T follicular helper cell (primary cell): Measurements from ENCODE around the gene MZF1.

Source experiments
- DNase-seq: peaks from one replicate; pipeline ENCODE4 v3.0.0-alpha.2; 2020; ENCODE audit warnings: low read depth

Gene MZF1

DNA sequence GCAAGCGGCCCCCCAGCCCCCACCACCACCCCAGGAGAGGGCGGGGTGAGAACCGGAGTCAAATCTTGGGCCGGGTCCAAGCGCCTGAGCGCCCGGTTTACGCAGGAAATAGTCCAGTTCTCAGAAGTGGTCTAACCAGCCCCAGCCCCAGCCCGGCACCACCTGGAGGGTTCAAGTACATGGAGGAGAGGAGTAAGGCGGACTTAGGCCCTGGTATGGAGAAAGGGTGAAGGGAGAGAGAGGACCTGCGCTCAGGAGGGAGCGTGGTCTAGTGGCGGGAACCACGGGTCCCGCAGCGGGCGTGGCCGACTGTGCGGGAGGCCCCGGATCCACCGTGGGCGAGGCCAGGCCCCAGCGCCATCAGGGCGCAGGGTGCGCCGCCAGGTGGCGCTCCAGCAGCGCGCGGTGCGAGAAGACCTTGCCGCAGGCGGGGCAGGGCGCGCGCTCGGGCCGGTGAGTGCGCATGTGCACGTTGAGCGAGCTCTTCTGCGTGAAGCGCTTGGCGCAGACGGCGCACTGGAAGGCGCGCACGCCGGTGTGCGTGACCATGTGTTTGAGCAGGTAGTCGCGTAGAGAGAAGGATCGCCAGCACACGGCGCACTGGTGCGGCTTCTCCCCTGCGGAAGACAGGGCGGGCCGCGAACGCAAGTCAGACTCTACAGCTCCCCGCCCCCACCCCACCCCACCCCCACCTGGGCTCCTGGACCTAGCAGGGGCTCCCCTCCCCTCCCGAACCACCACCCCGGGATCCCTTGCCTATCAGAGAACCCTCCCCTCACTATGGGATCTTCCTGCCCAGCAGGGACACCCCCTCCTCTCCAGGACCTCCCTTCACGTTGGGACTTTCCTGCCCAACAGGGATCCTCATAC is 59.2 kb downstream of the MZF1 start:
- peak; percentile 90 for DNase-seq

DNA sequence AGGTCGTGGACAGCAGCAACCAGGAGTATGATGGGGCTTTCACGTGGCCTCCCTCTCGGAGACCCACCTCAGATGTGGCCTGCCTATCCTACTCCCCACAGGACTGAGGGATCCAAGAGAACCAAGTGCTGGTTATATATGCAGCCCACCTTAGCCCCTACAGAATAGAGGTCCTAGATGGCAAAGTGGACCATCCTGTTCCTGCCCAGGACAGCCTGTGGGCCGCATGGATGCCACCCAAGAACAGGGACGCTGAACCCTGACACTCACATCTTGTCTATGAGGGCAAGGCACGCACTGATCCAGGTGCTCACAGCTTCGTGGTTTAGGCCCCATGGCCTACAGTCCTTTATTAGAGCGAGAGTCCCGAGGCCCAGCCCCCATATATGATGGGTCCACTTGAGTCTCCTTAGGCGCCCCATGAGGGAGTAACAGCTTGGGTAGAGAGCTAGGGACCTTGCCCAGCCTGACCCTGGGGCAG is 59.9 kb downstream of the MZF1 start:
- DNase-seq = no peak
